Activated CD4-positive, alpha-beta T cell treated with anti-CD3 and anti-CD28 coated beads, Interleukin-10, Interleukin-2, amounts not matched to agents 100 ng/mL and 50 ng/mL, durations not matched to agents 16 hours and 8 hours (primary cell): ENCODE results near the gene IP6K2.
A peak's percentile ranks its signal among the peaks of the same experiment; 100 is the strongest.

Experiments
- DNase-seq: peaks from one replicate; pipeline ENCODE4 v3.0.0-alpha.2; 2020

Gene IP6K2

DNA sequence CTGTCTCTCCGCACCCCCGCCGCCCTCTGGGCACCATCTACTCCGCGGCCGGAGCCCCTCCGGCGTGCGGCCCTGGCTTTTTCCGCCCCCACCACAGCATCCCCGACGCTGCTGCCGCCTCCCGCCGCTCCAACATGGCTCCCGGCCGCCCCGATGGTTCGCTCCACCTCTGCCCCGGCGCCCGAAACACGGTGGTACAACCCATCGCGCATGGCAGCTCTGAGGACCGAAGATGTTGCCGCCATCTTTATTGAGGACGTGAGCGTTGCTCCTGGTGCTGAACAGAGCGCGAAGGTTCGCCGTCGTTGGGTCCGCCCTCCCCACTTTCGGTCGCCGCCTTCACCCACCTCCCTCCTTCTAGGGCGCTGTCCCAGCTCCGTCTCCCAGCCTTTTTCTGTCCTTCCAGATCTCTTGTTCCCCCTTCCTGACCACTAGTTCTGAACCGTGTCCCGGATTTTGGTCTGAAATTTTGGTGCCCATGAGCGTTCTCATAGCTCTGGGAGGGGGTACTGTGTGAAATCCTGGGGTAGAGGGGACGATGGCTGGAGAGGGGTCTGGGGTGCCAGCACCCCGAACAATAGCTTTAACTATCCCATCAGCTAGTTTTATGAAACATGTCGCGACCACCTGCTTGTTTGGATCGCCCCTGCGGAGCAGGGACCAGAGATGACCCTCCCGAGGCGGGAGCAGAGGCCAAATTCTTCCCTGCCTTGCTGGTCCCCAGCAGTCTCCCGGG, 54.1 kb downstream of the IP6K2 start, which contains the start of gene CELSR3:
CELSR3 (minus strand) TSS at position 134 of the 736 bp plus-strand sequence. CDS start 252 bp downstream, outside the sequence.
- DNase-seq, result peak; percentile 91

- no peak for DNase-seq
Measured at GRCh38 chr3:48662145-48662752, 54.8 kb downstream of the IP6K2 start.

DNA sequence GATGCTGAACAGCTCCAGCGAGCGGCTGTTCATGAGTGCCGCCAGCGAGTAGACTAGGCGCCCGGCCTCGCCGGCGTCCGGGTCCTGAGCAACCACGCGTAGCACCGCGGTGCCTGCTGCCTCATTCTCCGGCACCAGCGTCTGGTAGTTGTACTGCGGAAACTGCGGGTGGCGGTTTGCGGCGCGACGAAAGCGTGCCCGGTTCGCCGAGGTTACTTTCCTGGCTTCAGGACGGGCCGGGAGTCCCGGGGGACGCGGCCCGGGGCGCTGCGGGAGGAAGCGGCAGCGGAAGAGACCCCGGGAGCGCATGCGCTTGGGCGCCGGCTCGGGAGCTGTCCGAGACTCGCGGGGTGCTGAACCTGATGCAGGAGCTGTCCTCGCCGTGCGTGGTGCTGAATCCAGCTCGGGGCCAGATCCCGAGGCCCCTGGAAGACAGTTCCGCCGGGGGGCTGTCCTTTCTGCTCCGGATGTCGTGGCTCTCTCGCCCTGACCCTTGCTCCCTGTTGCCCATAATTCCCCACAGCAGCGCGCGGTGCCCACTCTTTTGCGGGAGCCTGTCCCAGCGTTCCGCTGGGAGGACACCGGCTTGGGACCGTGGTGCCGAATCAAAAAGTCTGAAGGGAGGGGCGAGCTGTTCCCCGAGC, 55.4 kb downstream of the IP6K2 start:
- DNase-seq, result peak; percentile 67

DNA sequence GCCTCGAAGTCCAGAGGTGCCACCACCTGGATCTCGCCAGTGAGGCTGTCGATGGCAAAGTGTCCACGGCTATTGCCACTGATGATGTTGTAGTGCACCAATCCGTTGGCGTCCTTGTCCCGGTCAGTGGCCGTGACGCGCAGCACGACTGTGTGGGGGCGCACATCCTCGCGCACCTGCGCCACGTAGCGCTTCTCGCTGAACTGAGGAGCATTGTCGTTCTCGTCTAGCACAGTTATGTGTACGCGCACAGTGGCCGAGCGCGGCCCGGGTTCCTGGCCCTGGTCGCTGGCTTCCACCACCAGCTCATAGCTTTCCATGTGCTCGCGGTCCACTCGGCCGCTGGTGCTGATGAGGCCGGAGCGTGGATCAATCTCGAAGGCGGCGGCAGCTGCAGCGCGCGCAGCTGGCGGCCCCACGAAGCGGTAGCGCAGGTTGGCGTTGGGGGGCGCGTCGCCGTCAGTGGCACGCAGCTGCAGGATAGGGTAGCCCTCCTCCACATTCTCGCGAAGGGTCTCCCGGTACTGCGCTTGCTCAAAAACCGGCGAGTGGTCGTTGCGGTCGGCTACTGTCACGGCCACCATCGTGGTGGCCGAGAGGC, 56.1 kb downstream of the IP6K2 start:
- DNase-seq, result no peak

- DNase-seq, result peak; percentile 54
Measured at GRCh38 chr3:48656841-48657281, 60.2 kb downstream of the IP6K2 start.

GRCh38 chr3:48656061-48656840, 60.8 kb downstream of the IP6K2 start:
- DNase-seq, result peak; percentile 88

DNA sequence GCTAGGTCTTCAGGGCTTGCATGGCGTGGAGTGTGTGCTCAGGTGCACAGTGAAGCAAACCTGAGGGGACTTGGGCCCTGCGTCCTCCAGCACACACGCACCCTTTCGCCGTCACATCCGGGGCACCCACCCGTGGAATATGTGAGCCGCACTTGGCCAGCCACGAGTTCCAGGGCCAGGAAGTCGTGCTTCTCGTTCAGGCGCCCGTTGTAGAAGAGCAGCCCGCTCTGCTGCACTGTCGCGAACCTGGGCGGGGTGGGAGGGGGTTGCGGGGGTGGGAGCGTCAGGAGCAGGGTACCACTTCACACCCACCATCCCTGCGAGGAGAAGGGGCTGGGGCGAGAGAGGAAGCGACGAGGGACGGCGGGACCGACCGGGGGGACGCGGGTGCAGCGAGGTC, 61.4 kb downstream of the IP6K2 start:
- DNase-seq, result peak; percentile 53

- no peak for DNase-seq
Measured at GRCh38 chr3:48655063-48655462, 62.0 kb downstream of the IP6K2 start.

- DNase-seq, result no peak
Measured at GRCh38 chr3:48652923-48653715, 63.9 kb downstream of the IP6K2 start.

DNA sequence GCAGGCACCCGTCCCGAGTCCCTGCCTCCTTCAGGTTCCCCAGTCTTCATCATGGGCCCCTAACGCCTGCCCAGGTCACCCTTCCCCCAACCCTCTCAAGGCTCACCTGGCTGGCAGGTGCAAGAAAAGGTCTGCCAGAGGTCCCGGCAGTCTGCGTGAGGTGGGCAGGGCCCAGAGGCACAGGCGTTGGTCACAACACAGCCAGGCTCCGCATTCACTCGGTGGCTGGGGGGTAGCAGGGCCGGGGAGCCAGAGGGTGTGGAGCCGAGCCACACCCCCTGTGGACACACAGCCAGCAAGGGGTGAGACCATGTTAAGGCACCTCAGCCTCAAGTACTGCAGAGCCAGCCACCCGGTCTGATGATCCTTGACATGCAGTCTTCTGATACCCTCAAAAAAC, 65.2 kb downstream of the IP6K2 start:
- no peak for DNase-seq

DNA sequence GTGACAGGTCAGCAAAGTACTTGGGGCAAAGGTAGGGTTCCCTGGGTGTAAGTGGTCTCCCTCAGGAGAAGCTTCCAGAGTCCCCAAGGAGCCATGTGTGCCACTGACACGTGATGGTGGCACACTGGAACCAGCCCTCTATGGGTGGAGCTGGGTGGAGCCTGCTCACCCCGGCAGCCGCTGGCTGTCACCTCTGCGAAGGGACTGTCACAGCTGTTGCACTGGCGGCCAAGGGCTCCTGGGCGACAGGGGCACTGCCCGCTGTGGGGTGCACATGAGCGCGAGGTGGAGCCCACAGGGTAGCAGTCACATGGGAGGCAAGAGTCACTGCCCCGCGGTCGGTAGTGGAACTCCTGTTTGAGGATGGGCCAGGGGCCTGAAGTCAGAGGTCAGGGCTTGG, 66.3 kb downstream of the IP6K2 start:
- DNase-seq, result no peak

- no peak for DNase-seq
Measured at GRCh38 chr3:48648188-48648850, 68.7 kb downstream of the IP6K2 start.

DNA sequence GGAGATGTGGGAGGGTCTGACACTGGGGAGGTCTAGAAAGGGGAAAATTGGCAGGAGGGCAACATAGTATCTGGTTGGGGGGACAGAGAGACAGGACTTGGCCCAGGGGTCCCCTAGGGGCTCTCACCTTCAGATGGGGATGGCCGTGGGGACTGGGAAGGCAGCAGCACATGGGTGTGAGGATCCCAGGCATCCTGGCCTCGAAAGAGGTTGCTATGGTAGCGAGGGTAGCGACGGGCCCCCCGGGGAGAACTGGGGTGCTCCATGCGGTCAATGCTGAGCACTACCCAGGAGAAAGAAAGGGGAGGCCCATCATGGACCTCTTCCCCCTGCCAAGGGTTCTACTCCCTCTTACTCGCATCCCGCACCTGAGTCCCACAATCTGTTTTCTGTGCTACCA, 69.3 kb downstream of the IP6K2 start:
- no peak for DNase-seq

DNA sequence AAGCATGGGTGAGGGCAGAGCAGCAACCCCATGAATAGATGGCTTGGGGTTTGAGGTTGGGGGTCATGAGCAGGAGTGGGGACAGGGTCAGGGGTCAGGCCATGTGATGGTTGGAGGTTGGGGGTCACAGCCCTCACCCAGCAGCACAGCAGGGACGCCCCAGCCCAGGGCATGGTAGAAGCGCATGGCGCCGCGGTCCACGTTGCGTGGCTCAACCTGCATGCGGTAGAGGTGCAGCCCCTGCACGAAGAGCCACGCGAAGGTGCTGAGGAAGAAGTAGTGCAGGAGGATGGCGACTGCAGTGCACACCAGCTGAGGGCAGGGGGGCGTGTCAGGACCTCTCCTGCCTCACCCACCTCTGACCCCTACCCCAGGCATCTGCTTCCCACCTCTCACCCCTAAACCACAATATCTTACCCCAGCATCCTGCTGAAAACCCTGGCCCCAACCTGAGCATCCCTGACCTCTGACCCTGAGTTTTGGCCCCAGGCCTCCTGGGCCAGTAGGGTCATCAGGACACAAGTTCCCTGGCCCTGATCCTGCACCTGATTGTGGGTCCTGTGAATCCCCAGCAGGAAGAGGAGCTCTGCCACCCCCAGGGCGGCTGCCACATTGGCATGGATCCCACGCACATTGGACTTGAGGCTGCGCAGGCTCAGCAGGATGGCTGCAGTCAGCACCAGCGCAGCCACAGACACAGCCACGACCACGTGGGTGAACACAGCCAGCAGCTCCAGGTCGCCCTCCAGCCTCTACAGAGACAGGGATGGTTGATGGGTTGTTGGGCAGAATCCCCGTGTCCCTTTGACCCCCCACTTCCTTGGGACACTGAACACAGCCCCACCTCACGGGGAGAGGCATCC, 71.9 kb downstream of the IP6K2 start:
- DNase-seq, result no peak

- no peak for DNase-seq
Measured at GRCh38 chr3:48642605-48643004, 74.4 kb downstream of the IP6K2 start.

DNA sequence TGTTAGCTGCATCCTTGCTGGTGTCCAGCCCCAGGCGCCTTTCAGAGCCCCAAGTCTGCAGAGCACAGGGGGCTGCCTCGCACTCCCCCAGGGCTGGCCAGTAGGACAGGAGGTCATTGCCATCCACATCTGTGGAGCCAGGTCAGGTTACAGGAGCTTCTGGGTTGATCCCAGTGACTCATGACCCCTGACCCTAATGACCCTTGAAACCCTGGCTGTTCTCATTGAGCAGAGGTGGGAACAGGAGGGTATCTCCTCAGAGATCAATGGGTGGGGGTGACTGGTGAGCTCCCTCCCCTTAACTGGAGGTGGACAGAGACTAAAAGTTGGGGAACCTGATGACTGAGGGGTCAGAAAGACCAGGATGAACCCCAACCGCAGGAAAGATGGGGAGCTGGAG, 75.6 kb downstream of the IP6K2 start:
- DNase-seq, result no peak

GRCh38 chr3:48639944-48640606, 76.9 kb downstream of the IP6K2 start:
- DNase-seq, result no peak
